IMR-90 (cell line): ENCODE results near the gene ZCWPW1. TPM values are rescaled to one million over a fixed set of nuclear protein-coding genes. Genes with fewer than 3 reads are reported as not detected.

ENCODE experiments used
- ATAC-seq: fragments of 200-7000 bp; cut with Tn5 transposase; 2 replicates; pipeline ENCODE4 v1.9.1; 2020; ENCODE audit warnings: low read depth, mild to moderate bottlenecking, moderate library complexity
- BruUV-seq: library from RNA; stranded (reverse); fragments of 400-500 nt; replicated peaks from 2 replicates; lab custom pipeline; 2021; lab: Mats Ljungman, UMichigan
- CTCF ChIA-PET: fragments of 300-600 bp; formaldehyde crosslinking; extraction: SDS; loops from one replicate; lab custom pipeline; 2021; ENCODE audit warnings: antibody characterized with exemption; lab: Yijun Ruan, JAX
- POLR2A ChIA-PET: fragments of 300-600 bp; sonication (Branson Sonifier 250); formaldehyde crosslinking; loops from one replicate; lab custom pipeline; 2022; ENCODE audit warnings: antibody characterized with exemption; ENCODE audit not compliant: unreplicated experiment; lab: Charles Lee
- DNase-seq: peaks from one replicate; pipeline ENCODE4 v3.0.0; 2013
- H2AFZ ChIP-seq: replicated peaks from 2 replicates; pipeline ENCODE3; 2013; ENCODE audit warnings: low read length, mild to moderate bottlenecking; ENCODE audit not compliant: poor library complexity
- H2AK5ac ChIP-seq: 2 replicates; pipeline ENCODE4 v1.6.1; 2013; ENCODE audit warnings: low read depth, low read length, inconsistent platforms
- H2AK9ac ChIP-seq: replicated peaks from 2 replicates; pipeline ENCODE3; 2013; ENCODE audit warnings: mild to moderate bottlenecking, low read depth, low read length, moderate library complexity; ENCODE audit not compliant: poor library complexity
- H2BK120ac ChIP-seq: 2 replicates; pipeline ENCODE4 v1.6.1; 2013; ENCODE audit warnings: low read depth, low read length, inconsistent platforms
- H2BK15ac ChIP-seq: 3 replicates; pipeline ENCODE4 v1.6.1; 2013; ENCODE audit warnings: low read depth, low read length, inconsistent platforms
- H2BK20ac ChIP-seq: 2 replicates; pipeline ENCODE4 v1.6.1; 2013; ENCODE audit warnings: low read depth, mild to moderate bottlenecking, inconsistent platforms, low read length, moderate library complexity
- H2BK5ac ChIP-seq: 2 replicates; pipeline ENCODE4 v1.6.1; 2013; ENCODE audit warnings: mild to moderate bottlenecking, low read depth, low read length, inconsistent platforms; ENCODE audit not compliant: poor library complexity, severe bottlenecking
- H3K14ac ChIP-seq: replicated peaks from 2 replicates; pipeline ENCODE4 v1.6.1; 2013; ENCODE audit warnings: low read depth, low read length, inconsistent platforms
- H3K18ac ChIP-seq: 2 replicates; pipeline ENCODE4 v1.6.1; 2013; ENCODE audit warnings: low read depth, low read length, control low read depth
- H3K23ac ChIP-seq: 2 replicates; pipeline ENCODE4 v1.6.1; 2013; ENCODE audit warnings: low read depth, low read length, inconsistent platforms
- H3K27ac ChIP-seq: 2 replicates; pipeline ENCODE4 v1.5.1; 2013; ENCODE audit warnings: mild to moderate bottlenecking, control low read depth, low read length; ENCODE audit not compliant: insufficient read depth
- H3K27me3 ChIP-seq: 2 replicates; pipeline ENCODE4 v1.6.1; 2013; ENCODE audit warnings: low read length; ENCODE audit not compliant: control insufficient read depth, insufficient read depth
- H3K36me3 ChIP-seq: 2 replicates; pipeline ENCODE4 v1.6.1; 2013; ENCODE audit warnings: low read length, mixed read lengths; ENCODE audit not compliant: control insufficient read depth, insufficient read depth
- H3K4ac ChIP-seq: 2 replicates; pipeline ENCODE4 v1.6.1; 2013; ENCODE audit warnings: low read depth, low read length, inconsistent platforms
- H3K4me1 ChIP-seq: 2 replicates; pipeline ENCODE4 v1.6.1; 2013; ENCODE audit warnings: low read length, mixed read lengths; ENCODE audit not compliant: control insufficient read depth, insufficient read depth
- H3K4me2 ChIP-seq: 2 replicates; pipeline ENCODE4 v1.6.1; 2013; ENCODE audit warnings: low read depth, mild to moderate bottlenecking, control low read depth, low read length, moderate library complexity
- H3K4me3 ChIP-seq: 2 replicates; pipeline ENCODE4 v1.5.1; 2013; ENCODE audit warnings: low read depth, mild to moderate bottlenecking, control low read depth, low read length, moderate library complexity; ENCODE audit not compliant: insufficient read depth
- H3K56ac ChIP-seq: 2 replicates; pipeline ENCODE4 v1.6.1; 2013; ENCODE audit warnings: low read length, inconsistent platforms; ENCODE audit not compliant: insufficient read depth; ENCODE audit errors: extremely low read depth
- H3K79me1 ChIP-seq, 2 experiments: 2 replicates each; pipeline ENCODE4 v1.6.1; 2013; ENCODE audit warnings: low read length in 2 of 2, inconsistent platforms in 1 of 2, low read depth in 1 of 2
- H3K9ac ChIP-seq: 2 replicates; pipeline ENCODE4 v1.6.1; 2013; ENCODE audit warnings: low read depth, low read length, control low read depth
- H3K9me1 ChIP-seq: 2 replicates; pipeline ENCODE4 v1.6.1; 2013; ENCODE audit warnings: low read length, inconsistent platforms; ENCODE audit not compliant: insufficient read depth
- H3K9me3 ChIP-seq: 2 replicates; pipeline ENCODE4 v1.6.1; 2013; ENCODE audit warnings: low read length; ENCODE audit not compliant: control insufficient read depth, insufficient read depth
- H4K20me1 ChIP-seq: 2 replicates; pipeline ENCODE4 v1.6.1; 2013; ENCODE audit warnings: low read length, inconsistent platforms; ENCODE audit not compliant: insufficient read depth
- H4K5ac ChIP-seq: 2 replicates; pipeline ENCODE4 v1.6.1; 2013; ENCODE audit warnings: mild to moderate bottlenecking, low read depth, low read length, control low read depth
- H4K8ac ChIP-seq, 2 experiments: 2 replicates each; pipeline ENCODE4 v1.6.1; 2013; ENCODE audit warnings: low read depth in 2 of 2, low read length in 2 of 2, control low read depth in 1 of 2, inconsistent platforms in 1 of 2
- H4K91ac ChIP-seq: 2 replicates; pipeline ENCODE4 v1.6.1; 2013; ENCODE audit warnings: low read depth, low read length, inconsistent platforms; ENCODE audit not compliant: insufficient read depth
- BHLHE40 ChIP-seq: fragments of 150-350 bp; IDR thresholded peaks from 2 replicates; pipeline ENCODE4 v1.6.1; 2016; ENCODE audit warnings: mild to moderate bottlenecking, low read depth, low read length
- CEBPB ChIP-seq: IDR thresholded peaks from 2 replicates; pipeline ENCODE4 v1.6.1; 2012; ENCODE audit warnings: low read depth, low read length, improper control_type of control experiment
- CTCF ChIP-seq: conservative IDR thresholded peaks from 2 replicates; pipeline ENCODE4 v1.5.1; 2012; ENCODE audit warnings: mild to moderate bottlenecking, low read depth, low read length, improper control_type of control experiment
- FOS ChIP-seq: fragments of 150-350 bp; IDR thresholded peaks from 2 replicates; pipeline ENCODE4 v1.6.1; 2016; ENCODE audit warnings: low read depth, low read length
- MXI1 ChIP-seq: IDR thresholded peaks from 2 replicates; pipeline ENCODE4 v1.6.1; 2012; ENCODE audit warnings: low read depth, mild to moderate bottlenecking, low read length, moderate library complexity, borderline replicate concordance
- POLR2A ChIP-seq: IDR thresholded peaks from 2 replicates; pipeline ENCODE4 v1.6.1; 2012; ENCODE audit warnings: mild to moderate bottlenecking, low read depth, low read length
- RAD21 ChIP-seq: IDR thresholded peaks from 2 replicates; pipeline ENCODE4 v1.6.1; 2012; ENCODE audit warnings: low read length, improper control_type of control experiment
- RCOR1 ChIP-seq: IDR thresholded peaks from 2 replicates; pipeline ENCODE4 v1.6.1; 2012; ENCODE audit warnings: mild to moderate bottlenecking, low read length, improper control_type of control experiment; ENCODE audit not compliant: insufficient replicate concordance
- RFX5 ChIP-seq: IDR thresholded peaks from 2 replicates; pipeline ENCODE4 v1.8.0; 2012; ENCODE audit warnings: low read depth, mild to moderate bottlenecking, low read length, moderate library complexity
- SMC3 ChIP-seq: fragments of 150-350 bp; IDR thresholded peaks from 2 replicates; pipeline ENCODE4 v1.6.1; 2016; ENCODE audit warnings: low read depth, mild to moderate bottlenecking, antibody characterized with exemption, low read length, moderate library complexity
- WGBS, 2 experiments: methylation state at CpG; one replicate each; pipeline versions ENCODE4 v1.1.5 to v1.1.7; 2013; ENCODE audit warnings: missing lambda C conversion rate in 2 of 2; ENCODE audit not compliant: insufficient read length in 1 of 2; ENCODE audit errors: extremely low coverage in 2 of 2; 5-methylcytosine and 5-hydroxymethylcytosine counted together
- dilution Hi-C: fragments of 300-500 bp; cut with HindIII; formaldehyde crosslinking; loops from one replicate; pipeline ENCODE4 v1.14.3; 2018; ENCODE audit warnings: low sequenced_read_pairs; ENCODE audit not compliant: unreplicated experiment
- in situ Hi-C: fragments of 300-500 bp; cut with MboI; formaldehyde crosslinking; loops from 3 replicates; pipeline ENCODE4 v1.14.3; 2019; ENCODE audit warnings: low sequenced_read_pairs, inconsistent platforms, mixed read lengths
- intact Hi-C: fragments of 100-400 bp; cut with micrococcal nuclease; formaldehyde crosslinking; loops from 2 replicates; pipeline ENCODE4 v1.10.0; 2022
- polyA plus RNA-seq, 3 experiments: library from polyadenylated mRNA; depleted of rRNA; stranded (reverse); fragments of >200 nt; gene quantifications; 2 replicates each; pipeline ENCODE4 v1.2.3, GENCODE V29; 2012; ENCODE audit warnings: low replicate concordance in 1 of 3
- total RNA-seq: library from RNA; depleted of rRNA; stranded (reverse); fragments of >200 nt; gene quantifications from 2 replicates; pipeline ENCODE4 v1.2.3, GENCODE V29; 2012
- TF ChIP-seq, protein P1 (sequence below): fragments of 150-350 bp; IDR thresholded peaks from 2 replicates; pipeline ENCODE4 v1.6.1; 2017; ENCODE audit warnings: mild to moderate bottlenecking, antibody characterized with exemption, low read length, low read depth
- TF ChIP-seq, protein P2 (sequence below): fragments of 150-350 bp; IDR thresholded peaks from 2 replicates; pipeline ENCODE4 v1.6.1; 2016; ENCODE audit warnings: low read depth, mild to moderate bottlenecking, low read length, moderate library complexity, borderline replicate concordance

The ZCWPW1 gene
- total and polyA plus RNA-seq, 2 of the 4 experiments (the other 2 are of a cell fraction): 0.72 to 1.3 TPM

DNA sequence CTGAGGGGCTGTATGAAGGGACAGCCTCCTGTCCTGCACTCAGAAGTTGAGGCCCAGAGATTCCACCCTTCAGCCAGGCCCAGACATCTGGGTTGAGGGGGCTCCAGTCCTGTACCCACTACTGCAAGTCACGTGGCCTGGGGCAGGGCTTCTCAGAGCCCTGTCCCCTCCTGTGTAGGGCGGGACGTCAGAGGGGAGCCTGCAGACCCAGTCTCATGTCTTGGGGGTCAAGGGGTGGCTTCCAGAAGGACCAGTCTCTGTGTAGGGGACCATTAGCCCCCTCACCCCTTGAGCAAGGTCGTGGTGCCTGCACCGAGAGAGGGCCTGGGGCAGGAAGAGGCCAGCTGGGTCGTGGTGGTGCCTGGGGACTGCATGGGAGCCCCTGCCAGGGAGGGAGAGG is 55.8 kb downstream of the ZCWPW1 start:
- H3K4me3 ChIP-seq: no peak overlapping the region
- peak overlapping the region; percentile 46 for H3K4ac ChIP-seq
- H2AK5ac ChIP-seq: peak overlapping the region; percentile 24; the same call in 1 of the 2 replicates
- no CpG with 5 or more reads among the region's 6 CpGs for WGBS, 2 experiments
- no peak overlapping the region for H3K23ac ChIP-seq
- H3K27ac ChIP-seq: no peak overlapping the region; the same call in 1 of the 2 replicates
- H3K18ac ChIP-seq: 0 out of 2 replicates have a peak overlapping the region, but pooled peaks have one; percentile 26
- H3K27me3 ChIP-seq: no peaks in the 10 kb centered on the region
- H3K36me3 ChIP-seq: 0 out of 2 replicates have a peak, but pooled peaks cover 2% of the 10 kb centered on the region
- no peak overlapping the region for H3K56ac ChIP-seq
- no peak overlapping the region for H2BK20ac ChIP-seq
- H2AFZ ChIP-seq: peak overlapping the region; percentile 92
- H4K8ac ChIP-seq: peak overlapping the region; percentile 62 to 74
- no TSS peak for BruUV-seq
- H4K91ac ChIP-seq: no peak overlapping the region; the same call in 1 of the 2 replicates
- DNase-seq (no peak), ATAC-seq (peak; percentile 4; the same call in 1 of the 2 replicates)
- H2AK9ac ChIP-seq: no peak overlapping the region
- H3K4me2 ChIP-seq: no peak overlapping the region
- H3K9ac ChIP-seq: no peak overlapping the region
- dilution Hi-C loops (no loop called here), in situ Hi-C loops (no loop called here), intact Hi-C loops (no loop called here)
- no peak overlapping the region for H2BK5ac ChIP-seq
- H2BK120ac ChIP-seq: no peak overlapping the region
- H3K4me1 ChIP-seq: peaks cover 8% of the 10 kb centered on the region
- H3K14ac ChIP-seq: 0 out of 2 replicates have a peak overlapping the region, but pooled peaks have one; percentile 89
- H3K79me1 ChIP-seq: no peaks in the 10 kb centered on the region
- H2BK15ac ChIP-seq: no peak overlapping the region; the same call in 2 of the 3 replicates
- 0 out of 2 replicates have a peak, but pooled peaks cover 6% of the 10 kb centered on the region for H3K9me1 ChIP-seq
- H4K20me1 ChIP-seq: no peaks in the 10 kb centered on the region
- H4K5ac ChIP-seq: peak overlapping the region; percentile 95
- TF ChIP-seq RAD21: no peak
- no peak for TF ChIP-seq MXI1
- TF ChIP-seq POLR2A: no peak
- no peak for TF ChIP-seq CEBPB
- TF ChIP-seq FOS: no peak
- no peak for TF ChIP-seq CTCF
- TF ChIP-seq SMC3: no peak
- no peak for TF ChIP-seq RFX5
- TF ChIP-seq RCOR1: no peak
- TF ChIP-seq BHLHE40: no peak
- TF ChIP-seq, protein P1, sequence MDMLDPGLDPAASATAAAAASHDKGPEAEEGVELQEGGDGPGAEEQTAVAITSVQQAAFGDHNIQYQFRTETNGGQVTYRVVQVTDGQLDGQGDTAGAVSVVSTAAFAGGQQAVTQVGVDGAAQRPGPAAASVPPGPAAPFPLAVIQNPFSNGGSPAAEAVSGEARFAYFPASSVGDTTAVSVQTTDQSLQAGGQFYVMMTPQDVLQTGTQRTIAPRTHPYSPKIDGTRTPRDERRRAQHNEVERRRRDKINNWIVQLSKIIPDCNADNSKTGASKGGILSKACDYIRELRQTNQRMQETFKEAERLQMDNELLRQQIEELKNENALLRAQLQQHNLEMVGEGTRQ: no peak
- TF ChIP-seq, protein P2, sequence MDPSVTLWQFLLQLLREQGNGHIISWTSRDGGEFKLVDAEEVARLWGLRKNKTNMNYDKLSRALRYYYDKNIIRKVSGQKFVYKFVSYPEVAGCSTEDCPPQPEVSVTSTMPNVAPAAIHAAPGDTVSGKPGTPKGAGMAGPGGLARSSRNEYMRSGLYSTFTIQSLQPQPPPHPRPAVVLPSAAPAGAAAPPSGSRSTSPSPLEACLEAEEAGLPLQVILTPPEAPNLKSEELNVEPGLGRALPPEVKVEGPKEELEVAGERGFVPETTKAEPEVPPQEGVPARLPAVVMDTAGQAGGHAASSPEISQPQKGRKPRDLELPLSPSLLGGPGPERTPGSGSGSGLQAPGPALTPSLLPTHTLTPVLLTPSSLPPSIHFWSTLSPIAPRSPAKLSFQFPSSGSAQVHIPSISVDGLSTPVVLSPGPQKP: no peak
- CTCF ChIA-PET: no interaction called here
- POLR2A ChIA-PET: no interaction called here
- H3K9me3 ChIP-seq: no peaks in the 10 kb centered on the region
